HepG2 (cell line): ENCODE data around the gene CALN1.

Experiments
- CBX1 ChIP-seq: IDR thresholded peaks from one replicate; pipeline ENCODE4 v1.6.1; 2016; ENCODE audit warnings: antibody characterized with exemption, low read depth
- CTCF ChIP-seq: sonication (generic); formaldehyde crosslinking; IDR thresholded peaks from 2 replicates; pipeline ENCODE4 v1.5.0; 2020; ENCODE audit warnings: mild to moderate bottlenecking, missing genetic modification reagents, moderate library complexity
- GLMP ChIP-seq: sonication (generic); formaldehyde crosslinking; IDR thresholded peaks from 2 replicates; pipeline ENCODE4 v1.9.0; 2021; ENCODE audit warnings: missing genetic modification reagents, mild to moderate bottlenecking, borderline replicate concordance
- MAFK ChIP-seq, 2 experiments: IDR thresholded peaks in 1 of 2; conservative IDR thresholded peaks in 1 of 2; 2 replicates each; pipeline ENCODE4 v1.6.1; 2011; ENCODE audit warnings: improper control_type of control experiment in 2 of 2, low read length in 2 of 2
- NFATC3 ChIP-seq: sonication (generic); formaldehyde crosslinking; IDR thresholded peaks from 2 replicates; pipeline ENCODE4 v1.5.1; 2020; ENCODE audit warnings: mild to moderate bottlenecking, missing genetic modification reagents
- POLR2AphosphoS5 ChIP-seq: IDR thresholded peaks from 2 replicates; pipeline ENCODE4 v1.6.1; 2012; ENCODE audit warnings: low read depth, low read length
- REXO4 ChIP-seq: sonication (generic); formaldehyde crosslinking; IDR thresholded peaks from 2 replicates; pipeline ENCODE4 v1.8.0; 2022; ENCODE audit warnings: missing genetic modification reagents, mild to moderate bottlenecking, borderline replicate concordance
- SMAD1 ChIP-seq: sonication (generic); formaldehyde crosslinking; IDR thresholded peaks from 2 replicates; pipeline ENCODE4 v1.4.0; 2020; ENCODE audit warnings: missing genetic modification reagents, low read depth, mild to moderate bottlenecking, borderline replicate concordance
- SOX13 ChIP-seq, 3 experiments: fragments of 450-650 bp in 1 of 3; sonication (generic) in 1 of 3; formaldehyde crosslinking in 1 of 3; IDR thresholded peaks in 2 of 3; conservative IDR thresholded peaks in 1 of 3; 2 replicates each; pipeline versions ENCODE4 v1.5.0 to v1.6.1; 2016 to 2020; ENCODE audit warnings: antibody characterized with exemption in 1 of 3, mild to moderate bottlenecking in 1 of 3, missing compliant biosample characterization in 1 of 3, missing genetic modification reagents in 1 of 3, moderate library complexity in 1 of 3
- SUZ12 ChIP-seq: fragments of 150-350 bp; IDR thresholded peaks from 2 replicates; pipeline ENCODE4 v1.6.1; 2014; ENCODE audit warnings: low read depth, low read length
- UBTF ChIP-seq: sonication (generic); formaldehyde crosslinking; IDR thresholded peaks from 2 replicates; pipeline ENCODE4 v1.4.0; 2020; ENCODE audit warnings: mild to moderate bottlenecking, missing genetic modification reagents
- ZKSCAN8 ChIP-seq: IDR thresholded peaks from 2 replicates; pipeline ENCODE4 v1.6.1; 2016; ENCODE audit warnings: borderline replicate concordance, missing genetic modification reagents, missing compliant biosample characterization

- TF ChIP-seq NFATC3 (CRISPR knock-in tag), result no peak
- no peak for TF ChIP-seq CTCF (CRISPR knock-in tag)
- no peak for TF ChIP-seq POLR2AphosphoS5
- TF ChIP-seq SOX13 (IDR thresholded peaks at IDR 0.05), result no peak
- no peak for TF ChIP-seq SOX13 (CRISPR knock-in tag; conservative IDR thresholded peaks at IDR 0.05 in 1 of 2, IDR thresholded peaks at IDR 0.05 in 1 of 2)
- no peak for TF ChIP-seq MAFK (conservative IDR thresholded peaks at IDR 0.05 in 1 of 2, IDR thresholded peaks at IDR 0.05 in 1 of 2; ENCODE audit: low read length in 2 of 2)
- no peak for TF ChIP-seq SMAD1 (CRISPR knock-in tag)
- no peak for TF ChIP-seq SUZ12
- no peak for TF ChIP-seq GLMP (CRISPR knock-in tag)
- TF ChIP-seq REXO4 (CRISPR knock-in tag), result no peak
- TF ChIP-seq ZKSCAN8 (CRISPR knock-in tag), result no peak
- no peak for TF ChIP-seq CBX1
- no peak for TF ChIP-seq UBTF
Measured at GRCh38 chr7:72099784-72100183, 312.4 kb downstream of the CALN1 start.
